Smooth muscle cell of the brain vasculature (primary cell): Measurements from ENCODE around the gene PNLIPRP1.

Source experiments
- DNase-seq: peaks from one replicate; pipeline ENCODE4 v3.0.0-alpha.2; 2012; ENCODE audit warnings: low read depth, low spot score

Gene PNLIPRP1

GRCh38 chr10:116599991-116600390, 9.2 kb downstream of the PNLIPRP1 start:
- DNase-seq: no peak

DNA sequence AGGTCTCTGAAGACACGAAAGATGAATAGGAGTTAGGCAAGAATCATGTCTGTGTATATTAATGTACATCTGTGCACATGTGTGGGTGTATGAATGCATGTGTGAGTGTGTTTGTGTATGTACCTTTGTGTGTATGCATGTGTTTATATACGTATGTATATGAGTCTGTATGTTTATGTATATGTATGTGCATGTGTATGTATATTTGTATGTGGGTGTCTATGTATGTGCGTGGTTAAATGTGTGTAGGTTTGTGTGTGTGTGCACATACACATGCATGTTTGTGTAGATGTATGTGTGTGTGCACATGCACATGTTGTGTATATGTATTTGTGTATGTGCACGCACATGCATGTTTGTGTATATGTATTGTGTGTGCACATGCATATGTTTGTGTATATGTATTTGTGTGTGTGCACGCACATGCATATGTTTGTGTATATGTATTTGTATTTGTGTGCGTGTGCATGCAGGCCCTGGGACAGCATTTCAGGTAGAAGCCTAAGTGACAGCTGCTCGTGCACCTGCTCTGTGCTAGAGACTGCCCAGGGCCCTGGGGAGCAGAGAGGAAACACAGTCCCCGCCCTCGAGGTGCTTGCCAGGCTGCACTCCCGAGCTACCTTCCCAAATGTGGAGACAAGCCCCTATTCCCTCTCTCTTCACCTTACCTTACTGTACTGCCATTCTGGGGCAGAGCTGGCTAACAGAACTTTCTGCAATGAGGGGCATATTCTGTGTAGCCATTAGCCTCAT, 12.1 kb downstream of the PNLIPRP1 start:
- no peak for DNase-seq

DNA sequence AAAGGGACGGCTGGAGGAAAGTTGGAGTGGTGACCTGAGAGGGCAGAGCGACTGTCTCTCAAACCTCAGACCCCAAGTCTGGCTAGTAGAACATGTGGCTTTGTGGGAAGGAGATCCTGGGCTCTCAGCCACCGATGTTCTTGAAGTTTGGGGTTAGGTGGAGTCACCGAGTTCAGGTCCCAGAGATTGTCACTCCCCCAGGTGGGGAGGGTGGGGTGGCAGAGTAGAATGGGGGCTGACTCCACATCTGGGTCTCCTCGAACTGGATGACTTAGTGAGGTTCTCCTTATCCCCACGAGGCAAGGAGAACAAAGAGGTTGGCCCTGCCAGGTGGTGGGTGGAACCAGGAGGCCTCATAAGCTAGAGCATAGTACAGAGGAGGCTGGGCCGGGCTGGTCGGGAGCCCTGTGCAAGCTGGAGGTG, 15.3 kb downstream of the PNLIPRP1 start:
- no peak for DNase-seq

GRCh38 chr10:116607336-116607735, 16.6 kb downstream of the PNLIPRP1 start:
- DNase-seq: no peak

- no peak for DNase-seq
Observed at GRCh38 chr10:116608686-116609594, 18.2 kb downstream of the PNLIPRP1 start.

DNA sequence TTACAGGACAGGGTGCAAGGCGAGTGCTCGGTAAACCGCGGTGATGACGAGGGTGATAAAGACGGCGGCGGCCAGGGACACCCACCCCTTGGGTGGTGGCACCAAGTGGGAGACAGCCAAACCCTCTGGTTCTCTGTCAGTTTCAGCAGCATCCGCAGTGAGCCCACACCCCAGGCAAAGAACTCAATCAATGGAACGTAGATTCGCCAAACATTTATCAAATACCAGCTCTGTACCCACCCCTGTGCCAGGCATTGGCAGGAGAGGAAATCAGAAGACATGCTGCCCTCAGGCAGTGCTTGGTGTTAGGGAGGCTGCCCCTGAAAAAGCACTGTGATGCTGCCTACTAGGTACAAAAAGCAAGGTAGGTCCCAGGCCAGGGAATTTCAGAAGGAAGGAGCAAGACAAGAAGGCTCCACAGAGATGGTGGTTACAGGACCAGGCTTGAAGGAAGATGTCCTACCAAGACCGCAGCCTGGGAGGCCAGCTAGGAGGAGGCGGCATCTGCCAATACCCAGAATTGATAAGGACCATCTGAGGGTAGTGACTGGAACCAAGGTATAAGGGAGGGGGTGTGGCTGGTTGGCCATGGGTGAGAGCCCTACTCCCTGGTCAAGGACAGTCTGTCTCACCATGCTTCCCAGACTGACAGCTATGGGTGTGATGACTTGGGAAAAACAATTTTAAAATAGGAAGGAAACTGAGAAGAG, 19.8 kb downstream of the PNLIPRP1 start:
- no peak for DNase-seq

DNA sequence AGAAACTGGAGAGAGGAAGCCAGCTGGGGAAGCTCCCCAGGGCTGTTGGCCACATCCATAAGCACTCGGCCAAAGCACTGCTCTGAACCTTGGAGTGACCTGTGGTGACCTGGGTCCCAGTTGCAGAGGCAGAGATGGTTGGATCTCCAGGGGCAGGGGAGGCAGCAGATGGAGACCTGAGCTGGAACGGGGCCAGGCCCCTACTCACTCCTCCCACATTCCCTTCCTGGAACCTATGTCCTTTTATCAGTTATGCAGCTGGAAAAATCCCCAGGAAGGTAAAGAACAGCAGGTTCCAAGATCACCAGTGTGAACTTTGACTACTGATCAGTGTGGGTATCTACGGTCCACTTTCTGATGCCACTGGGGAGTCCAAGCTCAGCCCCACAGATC, 20.4 kb downstream of the PNLIPRP1 start:
- no peak for DNase-seq

DNA sequence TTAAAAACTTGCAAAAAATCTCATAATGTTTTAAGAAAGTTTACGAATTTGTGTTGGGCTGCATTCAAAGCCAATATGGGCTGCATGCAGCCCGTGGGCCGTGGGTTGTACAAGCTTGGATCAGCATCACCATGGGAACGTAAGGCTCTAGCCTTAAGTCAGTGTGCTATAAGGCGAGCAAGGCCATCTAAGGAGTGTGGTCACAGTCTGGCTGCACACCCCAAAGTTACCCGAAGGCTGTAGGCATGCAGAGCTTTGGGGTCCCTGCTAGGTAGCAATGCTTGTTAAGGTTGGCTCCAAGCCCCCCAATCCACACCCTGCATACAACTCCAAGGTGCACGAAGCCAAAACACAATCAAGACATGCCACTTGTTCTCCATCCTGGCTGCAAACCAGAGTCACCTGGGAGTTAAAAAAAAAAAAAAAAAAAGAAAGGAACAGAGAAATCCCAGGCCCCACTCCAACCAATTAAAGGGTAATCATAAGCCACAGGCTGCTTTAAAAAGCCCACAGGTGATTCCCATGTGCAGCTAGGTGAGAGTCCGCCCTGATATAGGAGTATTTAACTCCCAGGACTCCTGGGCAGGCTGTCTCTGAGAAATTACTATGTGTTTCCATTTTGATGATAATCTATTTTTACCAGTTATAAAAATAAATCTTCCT, 21.5 kb downstream of the PNLIPRP1 start:
- DNase-seq: no peak

DNA sequence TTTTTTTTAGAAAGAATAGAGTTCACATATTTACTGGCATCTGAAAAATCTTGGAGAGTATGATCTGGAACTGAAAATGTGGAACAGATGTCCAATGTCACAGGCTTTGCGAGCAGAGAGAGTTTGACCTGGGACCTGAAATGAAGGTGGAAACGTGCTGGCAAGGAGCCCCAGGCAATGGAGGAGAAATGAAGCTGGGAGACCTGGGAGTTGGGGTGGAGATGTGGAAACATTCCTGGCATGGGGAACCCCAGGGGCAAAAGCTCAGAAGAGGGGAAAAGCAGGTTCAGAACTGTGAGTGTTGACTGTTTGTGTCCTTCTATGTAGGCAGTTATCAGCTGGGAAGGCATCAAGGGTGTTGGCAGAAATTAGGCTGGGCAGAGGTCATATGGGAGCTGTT, 22.7 kb downstream of the PNLIPRP1 start:
- no peak for DNase-seq

- DNase-seq: no peak
Observed at GRCh38 chr10:116614796-116615195, 24.0 kb downstream of the PNLIPRP1 start.

- DNase-seq: no peak
Observed at GRCh38 chr10:116615199-116615776, 24.5 kb downstream of the PNLIPRP1 start.

DNA sequence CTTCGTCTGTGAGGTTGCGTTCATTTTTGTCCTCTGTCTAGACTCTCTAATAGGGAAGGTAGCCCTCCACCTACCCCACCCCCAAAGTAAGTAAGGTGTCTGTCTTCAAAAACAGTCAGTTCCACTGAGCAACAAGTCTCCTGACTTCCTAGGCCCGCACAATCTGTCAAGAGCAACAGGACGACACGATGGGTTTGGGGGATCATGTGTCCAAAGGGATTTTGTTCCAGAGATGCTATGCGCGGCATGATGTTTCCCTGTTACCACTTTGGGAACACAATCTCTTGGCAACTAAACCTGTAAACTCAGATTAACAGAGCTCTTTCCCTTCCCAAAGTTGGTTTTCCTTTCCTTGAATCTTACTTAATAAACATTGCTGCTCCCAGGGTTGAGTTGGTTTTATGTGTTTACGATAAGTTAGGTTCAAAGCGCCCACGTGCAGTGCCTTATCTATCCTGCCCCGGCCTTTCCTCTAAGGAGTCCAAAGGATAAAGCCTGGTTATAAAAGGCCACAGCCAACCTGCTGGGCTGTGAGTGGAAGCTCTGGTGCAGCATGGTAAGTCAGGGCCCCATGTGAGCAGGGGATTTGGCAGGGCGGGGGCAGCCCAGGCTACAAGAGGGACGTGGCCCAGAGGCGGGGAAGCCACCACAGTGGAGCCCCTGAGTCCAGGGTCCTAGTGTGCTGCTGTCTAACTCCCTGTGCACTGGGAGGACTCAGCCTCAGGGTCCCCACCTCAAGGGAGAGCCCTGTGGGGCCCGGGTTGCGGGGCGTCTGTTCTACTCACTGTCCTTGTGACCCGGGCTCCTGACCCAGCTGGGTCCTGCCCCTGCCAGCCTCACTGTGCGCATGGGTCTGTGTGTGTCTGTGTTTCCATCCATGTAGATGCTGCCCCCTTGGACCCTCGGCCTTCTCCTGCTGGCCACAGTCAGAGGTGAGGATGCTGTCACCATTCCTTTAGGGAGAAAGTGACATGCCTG, 30.0 kb downstream of the PNLIPRP1 start, which contains the start of gene PNLIPRP2:
TSS of gene PNLIPRP2 (plus strand) at position 531 of the 978 bp plus-strand sequence.
- DNase-seq: no peak

DNA sequence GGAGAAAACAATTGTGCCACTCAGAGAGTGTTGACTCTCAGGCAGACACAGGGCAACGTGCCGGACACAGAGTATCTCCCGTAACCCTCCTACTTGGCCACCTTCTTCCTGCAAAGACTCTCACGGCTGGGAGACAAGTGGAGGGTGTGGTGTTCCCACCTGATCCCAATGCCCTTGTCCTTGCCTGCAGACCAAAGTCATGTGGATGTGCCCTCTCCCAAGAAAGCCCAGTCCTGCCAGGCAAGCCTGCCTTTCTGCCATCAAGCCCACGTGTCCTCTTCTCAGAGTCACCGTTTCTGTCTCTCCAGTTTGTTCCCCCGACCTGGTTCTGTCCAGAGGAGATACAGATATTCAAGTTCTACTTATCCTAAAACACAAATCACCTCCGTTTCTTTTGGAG, 30.7 kb downstream of the PNLIPRP1 start:
- DNase-seq: no peak

DNA sequence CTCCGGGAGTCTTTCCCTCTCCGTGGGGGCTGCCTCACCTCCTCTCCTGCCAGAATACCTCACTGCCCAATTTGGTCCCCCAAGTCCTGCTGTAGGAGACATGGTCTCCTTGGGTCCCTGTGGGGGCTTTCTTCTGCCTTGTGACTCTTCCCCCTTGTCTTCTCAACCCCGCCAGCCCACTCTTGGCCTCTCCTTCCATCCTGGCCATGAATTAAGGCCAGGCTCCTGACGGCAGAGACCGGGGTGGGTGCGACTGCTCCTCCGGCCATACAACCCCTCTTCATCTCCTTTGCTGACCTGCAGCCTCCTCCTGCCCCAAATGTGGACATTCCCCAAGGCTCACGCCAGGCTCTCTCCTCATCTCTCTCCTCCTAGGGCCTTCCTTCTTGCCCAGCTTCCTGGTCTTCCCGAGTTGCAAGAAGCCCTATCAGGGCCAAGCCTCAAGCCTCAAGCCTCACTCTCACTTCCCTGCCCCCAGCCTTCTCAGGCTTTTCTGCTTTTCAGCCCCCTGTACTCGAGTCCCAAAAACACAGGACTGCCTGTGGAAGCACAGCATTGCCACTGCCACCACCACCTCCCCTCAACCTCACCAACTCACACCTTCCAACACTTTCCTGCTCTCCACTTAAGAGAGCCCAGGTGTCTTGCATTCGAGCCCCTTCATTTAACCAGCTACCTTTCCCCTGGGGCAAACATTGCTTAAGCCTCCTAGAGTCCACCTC, 31.3 kb downstream of the PNLIPRP1 start:
- no peak for DNase-seq

DNA sequence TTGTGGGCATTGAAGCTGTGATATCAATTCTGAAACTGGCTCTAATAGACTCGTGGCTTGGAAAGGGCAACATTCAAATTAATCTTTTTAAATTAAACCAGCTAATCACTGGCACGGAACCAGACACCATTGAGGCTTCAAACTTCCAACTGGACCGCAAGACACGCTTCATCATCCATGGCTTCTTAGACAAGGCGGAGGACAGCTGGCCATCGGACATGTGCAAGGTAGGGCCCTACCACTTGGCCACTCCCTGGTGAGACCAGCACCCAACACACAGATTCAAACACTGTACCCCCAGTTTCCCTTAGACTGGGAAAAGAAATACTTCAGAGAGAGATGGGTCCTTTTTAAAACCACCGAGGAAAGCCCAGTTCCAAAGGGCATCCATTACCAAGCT, 35.1 kb downstream of the PNLIPRP1 start:
- no peak for DNase-seq

GRCh38 chr10:116626815-116627214, 36.1 kb downstream of the PNLIPRP1 start:
- no peak for DNase-seq

DNA sequence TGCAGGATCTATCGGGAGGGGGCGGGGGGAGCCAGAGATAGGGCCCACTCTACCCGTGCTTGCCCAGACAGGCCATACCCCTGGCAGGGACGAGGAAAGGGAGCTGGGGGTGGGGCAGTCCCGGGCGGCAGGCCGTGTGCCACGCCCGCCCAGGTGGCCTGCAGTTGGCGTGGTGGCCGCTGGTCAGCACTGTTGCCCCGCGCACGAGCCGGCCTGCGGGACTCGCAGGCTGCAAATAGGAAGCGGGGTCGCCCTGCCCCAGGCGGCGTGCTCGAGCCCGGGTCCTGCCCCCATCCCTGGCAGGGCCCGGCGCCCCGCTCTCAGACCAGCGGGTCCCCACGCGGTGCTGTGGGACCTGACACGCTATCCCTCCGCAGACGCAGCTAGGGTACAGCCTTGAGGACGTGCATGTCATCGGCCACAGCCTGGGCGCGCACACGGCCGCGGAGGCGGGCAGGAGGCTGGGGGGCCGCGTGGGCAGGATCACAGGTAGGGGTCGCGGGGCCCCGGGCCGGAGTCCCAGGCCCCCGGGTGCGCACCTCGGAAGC, 36.7 kb downstream of the PNLIPRP1 start:
- DNase-seq: no peak

DNA sequence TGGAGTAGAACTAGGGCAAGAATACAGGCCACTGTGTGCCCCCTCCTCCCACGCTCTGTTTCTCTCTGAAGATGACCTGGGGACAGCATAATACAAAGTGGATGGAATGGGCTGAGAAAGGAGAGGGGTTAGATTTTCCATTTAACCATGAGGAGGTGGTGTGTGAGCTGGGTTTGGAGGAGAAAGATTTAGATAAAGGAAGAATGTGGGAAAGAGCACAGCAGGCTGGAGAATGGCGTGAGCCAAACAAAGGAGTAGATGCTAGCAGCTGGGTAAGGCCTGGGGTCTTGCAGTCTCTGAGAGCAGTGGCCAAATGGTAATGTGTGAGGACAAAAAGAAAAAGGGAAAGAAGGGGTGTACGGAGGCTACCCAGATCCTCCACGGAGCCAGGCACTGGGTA, 38.6 kb downstream of the PNLIPRP1 start:
- DNase-seq: no peak

DNA sequence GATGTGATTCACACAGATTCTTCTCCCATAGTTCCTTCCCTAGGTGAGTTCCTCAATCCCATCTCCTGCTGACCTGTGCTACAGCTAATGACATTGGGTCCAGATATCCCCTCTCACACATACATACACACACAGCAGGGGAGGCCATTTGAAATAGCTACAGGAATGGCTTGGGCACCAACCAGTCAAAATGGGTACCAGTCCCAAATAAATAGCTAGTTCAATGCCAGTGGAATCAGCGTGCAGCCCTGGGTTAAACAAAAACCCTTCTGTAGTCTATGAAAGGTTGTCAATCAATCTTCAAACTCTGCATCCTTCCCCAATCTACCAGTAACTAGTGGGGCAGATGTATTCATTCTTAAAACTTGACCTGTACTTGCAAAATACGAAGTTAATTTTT, 39.3 kb downstream of the PNLIPRP1 start:
- no peak for DNase-seq
